GM12892 (cell line): ENCODE measurements around the gene MACROD1.

Source experiments
- POLR2A ChIP-seq: IDR thresholded peaks from 2 replicates; pipeline ENCODE4 v1.6.1; 2011; ENCODE audit warnings: low read depth, low read length, control low read depth
- POLR2AphosphoS5 ChIP-seq: IDR thresholded peaks from 2 replicates; pipeline ENCODE4 v1.6.1; 2011; ENCODE audit warnings: low read depth, low read length, control low read depth
- TAF1 ChIP-seq: IDR thresholded peaks from 2 replicates; pipeline ENCODE4 v1.6.1; 2011; ENCODE audit warnings: low read depth, mild to moderate bottlenecking, control low read depth, low read length, borderline replicate concordance

DNA sequence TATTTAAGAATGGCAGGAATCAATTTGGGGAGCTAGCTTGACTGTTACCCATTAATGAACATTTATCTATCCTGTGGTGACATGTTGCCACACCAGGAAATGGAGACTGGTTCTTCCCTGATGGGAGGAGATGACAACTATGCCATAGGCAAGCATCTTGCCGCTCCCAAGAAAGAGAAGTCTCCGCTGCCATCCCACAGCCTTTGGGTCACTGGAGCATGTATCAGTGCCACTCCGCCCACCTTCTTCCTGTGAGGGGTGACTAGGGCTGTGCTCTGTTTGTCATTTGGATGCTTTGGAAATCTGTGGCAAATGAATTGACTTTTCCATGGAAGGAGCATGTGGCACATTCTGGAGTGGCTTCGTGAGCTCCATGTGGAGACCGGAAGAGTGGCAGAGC, 26.5 kb upstream of the MACROD1 start:
- TF ChIP-seq POLR2AphosphoS5 (no peak), POLR2A (no peak), TAF1 (no peak)
